Cerebellar nuclear complex (tissue), 1 donor: ENCODE results near the gene NECTIN2.
"Not testable (repeated sequence)": the region's sequence is repeated elsewhere in the genome, so short reads cannot be mapped to it uniquely, and the experiment has no call there.

ENCODE experiments used
- DNase-seq, 2 experiments: peaks; one replicate each; lab custom pipeline; 2025; lab: John Stamatoyannopoulos, UW

NECTIN2 gene

DNA sequence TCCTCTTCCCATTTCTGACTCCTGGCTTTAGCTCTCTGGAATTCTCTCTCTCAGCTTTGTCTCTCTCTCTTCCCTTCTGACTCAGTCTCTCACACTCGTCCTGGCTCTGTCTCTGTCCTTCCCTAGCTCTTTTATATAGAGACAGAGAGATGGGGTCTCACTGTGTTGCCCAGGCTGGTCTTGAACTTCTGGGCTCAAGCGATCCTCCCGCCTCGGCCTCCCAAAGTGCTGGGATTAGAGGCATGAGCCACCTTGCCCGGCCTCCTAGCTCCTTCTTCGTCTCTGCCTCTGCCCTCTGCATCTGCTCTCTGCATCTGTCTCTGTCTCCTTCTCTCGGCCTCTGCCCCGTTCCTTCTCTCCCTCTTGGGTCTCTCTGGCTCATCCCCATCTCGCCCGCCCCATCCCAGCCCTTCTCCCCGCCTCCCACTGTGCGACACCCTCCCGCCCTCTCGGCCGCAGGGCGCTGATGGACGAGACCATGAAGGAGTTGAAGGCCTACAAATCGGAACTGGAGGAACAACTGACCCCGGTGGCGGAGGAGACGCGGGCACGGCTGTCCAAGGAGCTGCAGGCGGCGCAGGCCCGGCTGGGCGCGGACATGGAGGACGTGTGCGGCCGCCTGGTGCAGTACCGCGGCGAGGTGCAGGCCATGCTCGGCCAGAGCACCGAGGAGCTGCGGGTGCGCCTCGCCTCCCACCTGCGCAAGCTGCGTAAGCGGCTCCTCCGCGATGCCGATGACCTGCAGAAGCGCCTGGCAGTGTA lies 62.2 kb downstream of the NECTIN2 start:
- no peak for DNase-seq

DNA sequence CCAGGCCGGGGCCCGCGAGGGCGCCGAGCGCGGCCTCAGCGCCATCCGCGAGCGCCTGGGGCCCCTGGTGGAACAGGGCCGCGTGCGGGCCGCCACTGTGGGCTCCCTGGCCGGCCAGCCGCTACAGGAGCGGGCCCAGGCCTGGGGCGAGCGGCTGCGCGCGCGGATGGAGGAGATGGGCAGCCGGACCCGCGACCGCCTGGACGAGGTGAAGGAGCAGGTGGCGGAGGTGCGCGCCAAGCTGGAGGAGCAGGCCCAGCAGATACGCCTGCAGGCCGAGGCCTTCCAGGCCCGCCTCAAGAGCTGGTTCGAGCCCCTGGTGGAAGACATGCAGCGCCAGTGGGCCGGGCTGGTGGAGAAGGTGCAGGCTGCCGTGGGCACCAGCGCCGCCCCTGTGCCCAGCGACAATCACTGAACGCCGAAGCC lies 62.8 kb downstream of the NECTIN2 start:
- DNase-seq: no peak

GRCh38 chr19:44909775-44910174 lies 63.7 kb downstream of the NECTIN2 start:
- DNase-seq: no peak

- DNase-seq: not testable (repeated sequence)
Observed at GRCh38 chr19:44911896-44912295, 65.8 kb downstream of the NECTIN2 start.

DNA sequence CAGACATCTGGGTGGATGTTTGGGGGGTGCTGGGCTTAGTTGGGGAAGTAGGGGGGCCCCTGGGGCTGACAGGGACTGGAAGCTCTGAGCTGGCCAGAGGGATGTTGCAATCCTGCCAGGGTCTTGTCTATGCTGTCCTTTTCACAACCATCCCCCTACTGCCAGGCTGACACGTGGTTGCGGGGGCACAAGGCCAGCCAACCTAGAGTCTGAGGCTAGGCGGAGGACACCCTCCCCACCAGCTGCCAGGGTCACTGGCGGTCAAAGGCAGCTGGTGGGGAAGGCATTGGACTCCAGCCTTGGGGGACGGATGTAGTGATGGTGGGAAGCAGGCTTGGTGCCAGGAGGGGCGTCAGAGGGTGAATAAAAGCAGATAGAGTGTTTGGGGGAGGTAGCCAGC lies 66.8 kb downstream of the NECTIN2 start:
- DNase-seq: no peak

- DNase-seq: not testable (repeated sequence)
Observed at GRCh38 chr19:44913512-44914432, 67.7 kb downstream of the NECTIN2 start.

DNA sequence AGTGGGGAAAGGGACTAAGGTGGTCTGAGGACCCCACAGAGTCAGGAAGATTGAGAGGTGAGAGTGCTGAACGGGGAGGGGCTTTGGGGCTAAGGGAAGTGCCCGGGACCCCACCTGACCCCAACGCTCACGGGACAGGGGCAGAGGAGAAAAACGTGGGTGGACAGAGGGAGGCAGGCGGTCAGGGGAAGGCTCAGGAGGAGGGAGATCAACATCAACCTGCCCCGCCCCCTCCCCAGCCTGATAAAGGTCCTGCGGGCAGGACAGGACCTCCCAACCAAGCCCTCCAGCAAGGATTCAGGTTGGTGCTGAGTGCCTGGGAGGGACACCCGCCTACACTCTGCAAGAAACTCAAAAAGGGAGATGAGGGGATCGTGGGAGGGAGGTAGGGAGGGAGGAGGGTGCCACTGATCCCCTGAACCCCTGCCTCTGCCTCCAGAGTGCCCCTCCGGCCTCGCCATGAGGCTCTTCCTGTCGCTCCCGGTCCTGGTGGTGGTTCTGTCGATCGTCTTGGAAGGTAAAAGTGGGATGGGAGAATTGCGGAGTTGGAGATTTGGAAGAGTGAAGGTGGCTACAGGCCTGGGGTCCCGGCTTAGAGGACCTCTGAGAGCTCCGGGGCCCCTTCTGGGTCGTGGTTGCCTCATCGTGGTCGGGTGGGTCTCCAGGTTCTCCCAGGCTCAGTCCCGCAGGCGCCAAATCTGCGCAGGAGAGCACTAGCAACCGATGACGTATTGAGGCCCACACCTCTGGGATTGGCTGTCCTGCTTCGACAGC lies 68.5 kb downstream of the NECTIN2 start, which contains the start of gene APOC1:
Gene APOC1, plus strand, starts transcription at position 176 of the 774 bp plus-strand sequence. Its CDS starts 284 bp downstream, at position 460.
- peak in 1 of 2 experiments; percentile 13 for DNase-seq

DNA sequence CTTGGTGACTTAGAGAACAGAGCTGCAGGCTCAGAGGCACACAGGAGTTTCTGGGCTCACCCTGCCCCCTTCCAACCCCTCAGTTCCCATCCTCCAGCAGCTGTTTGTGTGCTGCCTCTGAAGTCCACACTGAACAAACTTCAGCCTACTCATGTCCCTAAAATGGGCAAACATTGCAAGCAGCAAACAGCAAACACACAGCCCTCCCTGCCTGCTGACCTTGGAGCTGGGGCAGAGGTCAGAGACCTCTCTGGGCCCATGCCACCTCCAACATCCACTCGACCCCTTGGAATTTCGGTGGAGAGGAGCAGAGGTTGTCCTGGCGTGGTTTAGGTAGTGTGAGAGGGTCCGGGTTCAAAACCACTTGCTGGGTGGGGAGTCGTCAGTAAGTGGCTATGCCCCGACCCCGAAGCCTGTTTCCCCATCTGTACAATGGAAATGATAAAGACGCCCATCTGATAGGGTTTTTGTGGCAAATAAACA lies 78.2 kb downstream of the NECTIN2 start:
- no peak for DNase-seq

GRCh38 chr19:44925114-44925891 lies 79.2 kb downstream of the NECTIN2 start:
- DNase-seq: no peak

GRCh38 chr19:44926245-44927077 lies 80.4 kb downstream of the NECTIN2 start:
- DNase-seq: not testable (repeated sequence)

DNA sequence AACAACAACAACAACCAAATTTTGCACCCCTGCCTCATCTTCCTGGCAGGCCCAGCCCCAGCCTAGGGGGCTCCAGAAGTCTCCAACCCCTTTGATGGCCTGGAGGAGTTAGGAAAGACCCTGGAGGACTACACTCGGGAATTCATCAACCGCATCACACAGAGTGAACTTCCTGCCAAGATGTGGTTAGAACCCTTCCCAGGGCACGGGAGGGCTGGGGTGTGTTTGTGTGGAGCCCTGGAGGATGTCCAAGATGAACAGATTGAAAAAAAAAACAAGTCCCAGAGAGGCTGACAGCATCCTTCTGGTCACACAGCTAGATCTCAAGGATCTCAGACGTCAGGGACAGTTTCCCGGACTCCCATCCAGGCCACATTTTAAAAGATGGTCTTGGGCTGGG lies 81.6 kb downstream of the NECTIN2 start:
- DNase-seq: no peak

GRCh38 chr19:44930088-44930487 lies 84.0 kb downstream of the NECTIN2 start:
- DNase-seq: no peak

GRCh38 chr19:44931541-44931940 lies 85.4 kb downstream of the NECTIN2 start:
- no peak for DNase-seq
